Measurements from ENCODE around the gene ZDHHC17. TPM values are rescaled to one million over a fixed set of nuclear protein-coding genes. Genes with fewer than 3 reads are reported as not detected.

Gene ZDHHC17
- total RNA-seq, 1 experiment from 2014 or later: 35.3 TPM

GRCh38 chr12:76792828-76793227, 28.9 kb downstream of the ZDHHC17 start:
- no peaks in the 10 kb centered on the region for H3K27me3 ChIP-seq (ENCODE audit: low read length)
- no peaks in the 10 kb centered on the region for H3F3A ChIP-seq (ENCODE audit: low read length, unreplicated experiment)
- H3K36me3 ChIP-seq (ENCODE audit: low read depth, low read length): no peaks in the 10 kb centered on the region
- H3K79me2 ChIP-seq (ENCODE audit: low read length): peaks cover 66% of the 10 kb centered on the region
- CTCF ChIA-PET: no interaction called here
- peaks cover 5% of the 10 kb centered on the region; the same call in 1 of the 2 replicates for H3K4me1 ChIP-seq (ENCODE audit: insufficient read depth, low read length)
- BruUV-seq (replicated peaks): no TSS peak
- H3K9ac ChIP-seq (ENCODE audit: low read length): no peak overlapping the region
- intact Hi-C loops (cut with micrococcal nuclease): loop anchor here (5.0 kb wide), 2 partner anchors 106 to 219 kb away; no protein-coding TSS in a partner anchor
- H3K9me3 ChIP-seq (ENCODE audit: low read length): no peaks in the 10 kb centered on the region
- POLR2A ChIA-PET (ENCODE audit: unreplicated experiment): no interaction called here
- peaks cover 7% of the 10 kb centered on the region; the same call in 1 of the 2 replicates for H4K20me1 ChIP-seq (ENCODE audit: low read length)
- DNase-seq: no peak
- no peak overlapping the region for H3K4me2 ChIP-seq (ENCODE audit: low read length)
- H3K9me2 ChIP-seq (replicated peaks; ENCODE audit: low read length): no peaks in the 10 kb centered on the region
- TF ChIP-seq EZH2phosphoT487 (IDR thresholded peaks at IDR 0.05; ENCODE audit: borderline replicate concordance, low read length): no peak
- TF ChIP-seq CTCF (conservative IDR thresholded peaks at IDR 0.05; ENCODE audit: low read depth, low read length): no peak
- no peak for TF ChIP-seq EZH2 (IDR thresholded peaks at IDR 0.05; ENCODE audit: low read length, unreplicated experiment)
- no peak overlapping the region for H3K27ac ChIP-seq (ENCODE audit: low read length)
- no peak overlapping the region for H3K4me3 ChIP-seq (ENCODE audit: low read length)
- no peak for ATAC-seq
- H2AFZ ChIP-seq (ENCODE audit: low read length): no peak overlapping the region

GRCh38 chr12:76798864-76799263, 34.9 kb downstream of the ZDHHC17 start:
- DNase-seq (no peak), ATAC-seq (no peak)
- H4K20me1 ChIP-seq (ENCODE audit: low read length): peaks cover 4% of the 10 kb centered on the region; the same call in 1 of the 2 replicates
- CTCF ChIA-PET: interaction anchor here (0.6 kb wide), 1 partner anchor 22 kb away, joined by 3 read pairs; no protein-coding TSS in a partner anchor
- POLR2A ChIA-PET (ENCODE audit: unreplicated experiment): no interaction called here
- H2AFZ ChIP-seq (ENCODE audit: low read length): no peak overlapping the region
- H3K9me3 ChIP-seq (ENCODE audit: low read length): no peaks in the 10 kb centered on the region
- intact Hi-C loops (cut with micrococcal nuclease): no loop called here
- no peak overlapping the region for H3K27ac ChIP-seq (ENCODE audit: low read length)
- no peak overlapping the region for H3K4me2 ChIP-seq (ENCODE audit: low read length)
- H3K27me3 ChIP-seq (ENCODE audit: low read length): no peaks in the 10 kb centered on the region
- no TSS peak for BruUV-seq (replicated peaks)
- no peak overlapping the region for H3K4me3 ChIP-seq (ENCODE audit: low read length)
- peaks cover 38% of the 10 kb centered on the region for H3K79me2 ChIP-seq (ENCODE audit: low read length)
- TF ChIP-seq EZH2 (IDR thresholded peaks at IDR 0.05; ENCODE audit: low read length, unreplicated experiment): no peak
- no peak for TF ChIP-seq CTCF (conservative IDR thresholded peaks at IDR 0.05; ENCODE audit: low read depth, low read length)
- TF ChIP-seq EZH2phosphoT487 (IDR thresholded peaks at IDR 0.05; ENCODE audit: borderline replicate concordance, low read length): no peak
- H3F3A ChIP-seq (ENCODE audit: low read length, unreplicated experiment): no peaks in the 10 kb centered on the region
- no peak overlapping the region for H3K9ac ChIP-seq (ENCODE audit: low read length)
- no peaks in the 10 kb centered on the region for H3K4me1 ChIP-seq (ENCODE audit: insufficient read depth, low read length)
- H3K9me2 ChIP-seq (replicated peaks; ENCODE audit: low read length): no peaks in the 10 kb centered on the region
- no peaks in the 10 kb centered on the region for H3K36me3 ChIP-seq (ENCODE audit: low read depth, low read length)

- ChIA-PET POLR2A (ENCODE audit: unreplicated experiment) (interaction anchor here (0.6 kb wide), 1 partner anchor 33 kb away, joined by 3 read pairs; no protein-coding TSS in a partner anchor), CTCF (no interaction called here)
- Histone ChIP-seq H3K9me3 (ENCODE audit: low read length) (no peaks in the 10 kb centered on the region), H3K9ac (ENCODE audit: low read length) (no peak overlapping the region), H3K4me3 (ENCODE audit: low read length) (no peak overlapping the region), H3K4me1 (ENCODE audit: insufficient read depth, low read length) (no peaks in the 10 kb centered on the region), H3K9me2 (replicated peaks; ENCODE audit: low read length) (no peaks in the 10 kb centered on the region), H3K36me3 (ENCODE audit: low read depth, low read length) (no peaks in the 10 kb centered on the region), H3K27ac (ENCODE audit: low read length) (no peak overlapping the region), H3F3A (ENCODE audit: low read length, unreplicated experiment) (no peaks in the 10 kb centered on the region), H4K20me1 (ENCODE audit: low read length) (peaks cover 4% of the 10 kb centered on the region; the same call in 1 of the 2 replicates), H2AFZ (ENCODE audit: low read length) (no peak overlapping the region), H3K4me2 (ENCODE audit: low read length) (no peak overlapping the region), H3K27me3 (ENCODE audit: low read length) (no peaks in the 10 kb centered on the region), H3K79me2 (ENCODE audit: low read length) (peaks cover 36% of the 10 kb centered on the region)
- TF ChIP-seq EZH2 (IDR thresholded peaks at IDR 0.05; ENCODE audit: low read length, unreplicated experiment) (no peak), EZH2phosphoT487 (IDR thresholded peaks at IDR 0.05; ENCODE audit: borderline replicate concordance, low read length) (no peak), CTCF (conservative IDR thresholded peaks at IDR 0.05; ENCODE audit: low read depth, low read length) (no peak)
- DNase-seq: no peak
- no TSS peak for BruUV-seq (replicated peaks)
- no peak for ATAC-seq
- intact Hi-C loops (cut with micrococcal nuclease): no loop called here
Measured at GRCh38 chr12:76799362-76799761, 35.4 kb downstream of the ZDHHC17 start.

Data from PC-3 (cell line).